AG09309 (cell line): ENCODE data around the gene SPIN1.

Experiments
- DNase-seq: peaks from one replicate; pipeline ENCODE4 v3.0.0-alpha.2; 2010; ENCODE audit warnings: low read depth
- H3K4me3 ChIP-seq: 2 replicates; pipeline ENCODE4 v1.5.1; 2011; ENCODE audit warnings: mild to moderate bottlenecking, low read depth, low read length, moderate library complexity; ENCODE audit not compliant: control insufficient read depth
- CTCF ChIP-seq: IDR thresholded peaks from 2 replicates; pipeline ENCODE4 v1.5.1; 2011; ENCODE audit warnings: mild to moderate bottlenecking, low read depth, low read length, inconsistent platforms; ENCODE audit not compliant: insufficient read depth, control insufficient read depth; ENCODE audit errors: missing control alignments

Gene SPIN1

GRCh38 chr9:88488166-88488565, 99.9 kb downstream of the SPIN1 start:
- no peak for TF ChIP-seq CTCF
- no peak for DNase-seq
- no peak overlapping the region for H3K4me3 ChIP-seq

- TF ChIP-seq CTCF: no peak
- no peak for DNase-seq
- H3K4me3 ChIP-seq: no peak overlapping the region
Measured at GRCh38 chr9:88494983-88495721, 106.9 kb downstream of the SPIN1 start.

- no peak for TF ChIP-seq CTCF
- no peak overlapping the region for H3K4me3 ChIP-seq
- DNase-seq: no peak
Measured at GRCh38 chr9:88497224-88497623, 109.0 kb downstream of the SPIN1 start.

GRCh38 chr9:88498880-88499279, 110.6 kb downstream of the SPIN1 start:
- TF ChIP-seq CTCF: no peak
- H3K4me3 ChIP-seq: no peak overlapping the region
- DNase-seq: no peak

GRCh38 chr9:88501086-88501485, 112.8 kb downstream of the SPIN1 start:
- DNase-seq: no peak
- TF ChIP-seq CTCF: no peak
- H3K4me3 ChIP-seq: no peak overlapping the region

- no peak for TF ChIP-seq CTCF
- no peak for DNase-seq
- no peak overlapping the region for H3K4me3 ChIP-seq
Measured at GRCh38 chr9:88502552-88503034, 114.3 kb downstream of the SPIN1 start.
